Measurements from ENCODE around the gene ERVK3-1. TPM values are rescaled to one million over a fixed set of nuclear protein-coding genes. Genes with fewer than 3 reads are reported as not detected.
A peak's percentile ranks its signal among the peaks of the same experiment; 100 is the strongest.

ERVK3-1 gene
- total RNA-seq, 1 experiment from 2014 or later: 84.0 TPM

GRCh38 chr19:58275564-58275963 lies 29.6 kb upstream of the ERVK3-1 start:
- ChIA-PET CTCF (interaction anchor here (0.6 kb wide), 2 partner anchors 177 to 231 kb away, joined by 4 read pairs; no protein-coding TSS in a partner anchor), POLR2A (interaction anchor here (0.5 to 0.7 kb wide), 2 partner anchors 18 to 184 kb away, joined by 7 to 11 read pairs; no protein-coding TSS in a partner anchor)
- DNase-seq (ENCODE audit: low read depth, low spot score) (no peak), ATAC-seq (no peak)
- no peaks in the 10 kb centered on the region; the same call in 1 of the 2 replicates for H3K36me3 ChIP-seq (ENCODE audit: control insufficient read depth, insufficient read depth, low read length)
- H3K27ac ChIP-seq (ENCODE audit: low read length): peak overlapping the region; percentile 51; the same call in 1 of the 2 replicates
- TF ChIP-seq REST (IDR thresholded peaks at IDR 0.05; ENCODE audit: insufficient read depth in 1 of 2, low read depth in 2 of 2, low read length in 1 of 2) (no peak), CTCF (IDR thresholded peaks at IDR 0.05) (no peak), SIN3A (IDR thresholded peaks at IDR 0.05; ENCODE audit: borderline replicate concordance, insufficient read depth, low read depth, low read length) (no peak), POLR2AphosphoS5 (IDR thresholded peaks at IDR 0.05; ENCODE audit: low read depth, low read length) (no peak), TCF7L2 (IDR thresholded peaks at IDR 0.05; ENCODE audit: low read depth, low read length) (no peak)
- peaks cover 18% of the 10 kb centered on the region; the same call in 1 of the 2 replicates for H3K9me3 ChIP-seq (ENCODE audit: control insufficient read depth, insufficient read depth, low read depth, low read length)
- no TSS peak for BruUV-seq (replicated peaks)
- in situ Hi-C loops (cut with HindIII; ENCODE audit: low pct_unique_long_range_greater_than_20kb, low sequenced_read_pairs) (no loop called here), intact Hi-C loops (cut with micrococcal nuclease; ENCODE audit: unreplicated experiment) (no loop called here)
- peaks cover 17% of the 10 kb centered on the region for H3K4me1 ChIP-seq (ENCODE audit: control insufficient read depth, insufficient read depth, low read length)
- H3K4me3 ChIP-seq (ENCODE audit: low read depth in 2 of 2, low read length in 2 of 2): 0 out of 4 replicates have a peak overlapping the region, but pooled peaks of 1 of the 2 experiments have one; percentile 6
- no peaks in the 10 kb centered on the region for H3K27me3 ChIP-seq (ENCODE audit: control insufficient read depth, insufficient read depth, low read length)

- BruUV-seq (replicated peaks): no TSS peak
- Histone ChIP-seq H3K27ac (ENCODE audit: low read length) (peak overlapping the region; percentile 36; the same call in 1 of the 2 replicates), H3K27me3 (ENCODE audit: control insufficient read depth, insufficient read depth, low read length) (no peaks in the 10 kb centered on the region), H3K4me1 (ENCODE audit: control insufficient read depth, insufficient read depth, low read length) (peaks cover 17% of the 10 kb centered on the region), H3K9me3 (ENCODE audit: control insufficient read depth, insufficient read depth, low read depth, low read length) (peaks cover 23% of the 10 kb centered on the region; the same call in 1 of the 2 replicates), H3K4me3 (ENCODE audit: low read depth in 2 of 2, low read length in 2 of 2) (peak overlapping the region; percentile 75 to 95; a peak in 1 of 4 replicates), H3K36me3 (ENCODE audit: control insufficient read depth, insufficient read depth, low read length) (no peaks in the 10 kb centered on the region; the same call in 1 of the 2 replicates)
- no peak for TF ChIP-seq CTCF (IDR thresholded peaks at IDR 0.05)
- no peak for TF ChIP-seq POLR2AphosphoS5 (IDR thresholded peaks at IDR 0.05; ENCODE audit: low read depth, low read length)
- no peak for TF ChIP-seq SIN3A (IDR thresholded peaks at IDR 0.05; ENCODE audit: borderline replicate concordance, insufficient read depth, low read depth, low read length)
- no peak for TF ChIP-seq REST (IDR thresholded peaks at IDR 0.05; ENCODE audit: insufficient read depth in 1 of 2, low read depth in 2 of 2, low read length in 1 of 2)
- no peak for TF ChIP-seq TCF7L2 (IDR thresholded peaks at IDR 0.05; ENCODE audit: low read depth, low read length)
- DNase-seq (ENCODE audit: low read depth, low spot score): no peak
- no peak for ATAC-seq
- CTCF ChIA-PET: interaction anchor here (1.0 kb wide), 1 partner anchor 29 kb away, joined by 3 read pairs; no protein-coding TSS in a partner anchor
- in situ Hi-C loops (cut with HindIII; ENCODE audit: low pct_unique_long_range_greater_than_20kb, low sequenced_read_pairs): no loop called here
- intact Hi-C loops (cut with micrococcal nuclease; ENCODE audit: unreplicated experiment): no loop called here
- POLR2A ChIA-PET: no interaction called here
These were observed 28.0 kb upstream of the ERVK3-1 start for GRCh38 chr19:58277197-58277596.
